Trophoblast cell (in vitro differentiated cells and primary cell): Measurements from ENCODE around the gene ALDH16A1.

Experiments used
- DNase-seq, 2 donors: peaks; one replicate each; pipeline ENCODE4 v3.0.0-alpha.2; 2016
- H2AFZ ChIP-seq: 2 replicates; pipeline ENCODE4 v1.6.1; 2013; ENCODE audit warnings: low read length, moderate library complexity, mild to moderate bottlenecking; ENCODE audit not compliant: insufficient read depth, poor library complexity
- H2AK5ac ChIP-seq: 2 replicates; pipeline ENCODE4 v1.6.1; 2013; ENCODE audit warnings: mild to moderate bottlenecking, low read length
- H2BK120ac ChIP-seq: 2 replicates; pipeline ENCODE4 v1.6.1; 2013; ENCODE audit warnings: low read length, mild to moderate bottlenecking, moderate library complexity; ENCODE audit not compliant: insufficient read depth, poor library complexity
- H2BK12ac ChIP-seq: 2 replicates; pipeline ENCODE4 v1.6.1; 2013; ENCODE audit warnings: mild to moderate bottlenecking, low read length, moderate library complexity
- H2BK5ac ChIP-seq: 2 replicates; pipeline ENCODE4 v1.6.1; 2013; ENCODE audit warnings: low read length, low read depth, moderate library complexity, mild to moderate bottlenecking; ENCODE audit not compliant: poor library complexity
- H3K14ac ChIP-seq: 2 replicates; pipeline ENCODE4 v1.6.1; 2013; ENCODE audit warnings: mild to moderate bottlenecking, low read length
- H3K18ac ChIP-seq: 2 replicates; pipeline ENCODE4 v1.6.1; 2013; ENCODE audit warnings: mild to moderate bottlenecking, low read length
- H3K23ac ChIP-seq: 2 replicates; pipeline ENCODE4 v1.6.1; 2013; ENCODE audit warnings: low read length
- H3K27ac ChIP-seq: 2 replicates; pipeline ENCODE4 v1.5.1; 2013; ENCODE audit warnings: low read depth, mild to moderate bottlenecking, inconsistent platforms, low read length, moderate library complexity
- H3K27me3 ChIP-seq: 2 replicates; pipeline ENCODE4 v1.6.1; 2013; ENCODE audit warnings: inconsistent platforms, mild to moderate bottlenecking, low read length, moderate library complexity; ENCODE audit not compliant: insufficient read depth
- H3K36me3 ChIP-seq, 2 experiments: 1 replicate in 1 of 2; 2 replicates in 1 of 2; pipeline ENCODE4 v1.6.1; 2013; ENCODE audit warnings: low read length in 2 of 2, mild to moderate bottlenecking in 2 of 2, moderate library complexity in 1 of 2; ENCODE audit not compliant: insufficient read depth in 2 of 2, control insufficient read depth in 1 of 2
- H3K4ac ChIP-seq: 2 replicates; pipeline ENCODE4 v1.6.1; 2013; ENCODE audit warnings: low read depth, mild to moderate bottlenecking, low read length, moderate library complexity
- H3K4me1 ChIP-seq, 2 experiments: 1 replicate in 1 of 2; 2 replicates in 1 of 2; pipeline ENCODE4 v1.6.1; 2013; ENCODE audit warnings: low read length in 2 of 2, mild to moderate bottlenecking in 2 of 2, moderate library complexity in 1 of 2; ENCODE audit not compliant: insufficient read depth in 2 of 2, control insufficient read depth in 1 of 2
- H3K4me2 ChIP-seq: 2 replicates; pipeline ENCODE4 v1.6.1; 2013; ENCODE audit warnings: inconsistent platforms, mild to moderate bottlenecking, low read length, moderate library complexity
- H3K4me3 ChIP-seq: 2 replicates; pipeline ENCODE4 v1.5.1; 2013; ENCODE audit warnings: mild to moderate bottlenecking, low read depth, low read length, inconsistent platforms
- H3K79me1 ChIP-seq: one replicate; pipeline ENCODE4 v1.6.1; 2013; ENCODE audit warnings: low read length
- H3K79me2 ChIP-seq: 2 replicates; pipeline ENCODE4 v1.6.1; 2013; ENCODE audit warnings: low read length, mild to moderate bottlenecking; ENCODE audit not compliant: control insufficient read depth, insufficient read depth, poor library complexity
- H3K9ac ChIP-seq: 2 replicates; pipeline ENCODE4 v1.6.1; 2013; ENCODE audit warnings: mild to moderate bottlenecking, low read length
- H3K9me3 ChIP-seq: 2 replicates; pipeline ENCODE4 v1.6.1; 2013; ENCODE audit warnings: low read depth, mild to moderate bottlenecking, control low read depth, inconsistent platforms, low read length; ENCODE audit not compliant: insufficient read depth
- H4K12ac ChIP-seq: 2 replicates; pipeline ENCODE4 v1.6.1; 2013; ENCODE audit warnings: low read depth, mild to moderate bottlenecking, low read length, moderate library complexity
- H4K8ac ChIP-seq: 2 replicates; pipeline ENCODE4 v1.6.1; 2013; ENCODE audit warnings: low read depth, mild to moderate bottlenecking, low read length, moderate library complexity
- H4K91ac ChIP-seq: one replicate; pipeline ENCODE4 v1.6.1; 2013; ENCODE audit warnings: low read depth, mild to moderate bottlenecking, low read length, moderate library complexity
- WGBS: extraction: QIAGEN DNeasy Blood & Tissue Kit; methylation state at CpG from one replicate; pipeline ENCODE4 v1.1.7; 2013; ENCODE audit warnings: missing lambda C conversion rate; ENCODE audit not compliant: insufficient read length, insufficient coverage; ENCODE audit errors: extremely low coverage; 5-methylcytosine and 5-hydroxymethylcytosine counted together

Gene ALDH16A1

GRCh38 chr19:49408816-49409440 is 44.1 kb upstream of the ALDH16A1 start:
- Histone ChIP-seq H3K4me2 (no peak overlapping the region), H3K9me3 (peaks cover 2% of the 10 kb centered on the region), H3K4me3 (no peak overlapping the region), H3K14ac (no peak overlapping the region), H2AK5ac (no peak overlapping the region), H3K79me2 (no peaks in the 10 kb centered on the region), H3K18ac (no peak overlapping the region), H2BK5ac (no peak overlapping the region), H2AFZ (no peak overlapping the region), H3K27ac (no peak overlapping the region), H3K79me1 (no peaks in the 10 kb centered on the region), H3K36me3 (no peaks in the 10 kb centered on the region), H3K27me3 (no peaks in the 10 kb centered on the region), H4K8ac (no peak overlapping the region), H4K91ac (no peak overlapping the region), H3K9ac (no peak overlapping the region), H2BK120ac (no peak overlapping the region), H2BK12ac (no peak overlapping the region), H3K4me1 (peaks cover 0 to 6% of the 10 kb centered on the region in 2 experiments), H3K4ac (no peak overlapping the region), H3K23ac (no peak overlapping the region), H4K12ac (no peak overlapping the region)
- DNase-seq = no peak
- no CpG with 5 or more reads among the region's 8 CpGs for WGBS

GRCh38 chr19:49409441-49410029 is 43.5 kb upstream of the ALDH16A1 start:
- Histone ChIP-seq H2AFZ (no peak overlapping the region), H3K27ac (no peak overlapping the region)
- WGBS = no CpG with 5 or more reads among the region's 5 CpGs

GRCh38 chr19:49411681-49412326 is 41.2 kb upstream of the ALDH16A1 start:
- H3K27ac ChIP-seq = no peak overlapping the region
- no peak overlapping the region for H2BK120ac ChIP-seq
- no peaks in the 10 kb centered on the region for H3K79me2 ChIP-seq
- no peaks in the 10 kb centered on the region for H3K27me3 ChIP-seq
- no peak overlapping the region for H3K4me2 ChIP-seq
- no peak overlapping the region for H3K4me3 ChIP-seq
- no peak overlapping the region for H3K23ac ChIP-seq
- H3K14ac ChIP-seq = no peak overlapping the region
- no peaks in the 10 kb centered on the region for H3K79me1 ChIP-seq
- H4K12ac ChIP-seq = no peak overlapping the region
- H3K18ac ChIP-seq = no peak overlapping the region
- no peak overlapping the region for H4K91ac ChIP-seq
- H3K4ac ChIP-seq = no peak overlapping the region
- no peak overlapping the region for H2AFZ ChIP-seq
- H3K9me3 ChIP-seq = no peaks in the 10 kb centered on the region
- no peaks in the 10 kb centered on the region for H3K36me3 ChIP-seq
- no CpG with 5 or more reads among the region's 3 CpGs for WGBS
- no peak overlapping the region for H3K9ac ChIP-seq
- H4K8ac ChIP-seq = no peak overlapping the region
- H3K4me1 ChIP-seq = peaks cover 0 to 3% of the 10 kb centered on the region in 2 experiments
- H2AK5ac ChIP-seq = no peak overlapping the region
- DNase-seq = no peak
- no peak overlapping the region for H2BK5ac ChIP-seq
- H2BK12ac ChIP-seq = no peak overlapping the region

More at GRCh38 chr19:49409441-49410029, 43.5 kb upstream of the ALDH16A1 start:
- Histone ChIP-seq H4K91ac (no peak overlapping the region), H4K12ac (no peak overlapping the region), H3K4ac (no peak overlapping the region), H3K4me2 (no peak overlapping the region), H2BK12ac (no peak overlapping the region), H3K79me2 (no peaks in the 10 kb centered on the region), H2AK5ac (no peak overlapping the region), H3K27me3 (no peaks in the 10 kb centered on the region), H2BK5ac (no peak overlapping the region), H3K4me1 (peaks cover 0 to 3% of the 10 kb centered on the region in 2 experiments), H4K8ac (no peak overlapping the region), H3K23ac (no peak overlapping the region), H2BK120ac (no peak overlapping the region), H3K9ac (no peak overlapping the region), H3K4me3 (no peak overlapping the region), H3K18ac (no peak overlapping the region), H3K79me1 (no peaks in the 10 kb centered on the region), H3K36me3 (no peaks in the 10 kb centered on the region), H3K9me3 (no peaks in the 10 kb centered on the region), H3K14ac (no peak overlapping the region)
- DNase-seq = no peak

- no peaks in the 10 kb centered on the region for H3K27me3 ChIP-seq
These were observed 39.7 kb upstream of the ALDH16A1 start for GRCh38 chr19:49413348-49413747.

More at GRCh38 chr19:49413348-49413747, 39.7 kb upstream of the ALDH16A1 start:
- Histone ChIP-seq H2BK120ac (no peak overlapping the region), H3K9me3 (no peaks in the 10 kb centered on the region), H3K79me2 (no peaks in the 10 kb centered on the region), H3K14ac (no peak overlapping the region), H4K91ac (no peak overlapping the region), H2AK5ac (no peak overlapping the region), H4K12ac (no peak overlapping the region), H3K9ac (no peak overlapping the region), H2BK5ac (no peak overlapping the region), H3K4ac (no peak overlapping the region), H3K79me1 (no peaks in the 10 kb centered on the region), H3K4me2 (no peak overlapping the region), H3K36me3 (no peaks in the 10 kb centered on the region), H3K18ac (no peak overlapping the region), H2BK12ac (no peak overlapping the region), H3K4me1 (peaks cover 0 to 3% of the 10 kb centered on the region in 2 experiments), H4K8ac (no peak overlapping the region), H3K4me3 (no peak overlapping the region), H2AFZ (no peak overlapping the region), H3K23ac (no peak overlapping the region), H3K27ac (no peak overlapping the region)
- no peak for DNase-seq
- WGBS = no CpG with 5 or more reads among the region's 9 CpGs
